22Rv1 (cell line): ENCODE measurements around the gene OR6A2.

Source experiments
- H3K27ac ChIP-seq: fragments of 450-650 bp; 2 replicates; pipeline ENCODE4 v1.5.1; 2017
- ZFX ChIP-seq: fragments of 450-650 bp; IDR thresholded peaks from 2 replicates; pipeline ENCODE4 v1.6.1; 2017; ENCODE audit warnings: antibody characterized with exemption, borderline replicate concordance
- TF ChIP-seq, protein P1 (sequence below): fragments of 450-650 bp; IDR thresholded peaks from 2 replicates; pipeline ENCODE4 v1.5.1; 2017; ENCODE audit warnings: mild to moderate bottlenecking

Gene OR6A2

DNA sequence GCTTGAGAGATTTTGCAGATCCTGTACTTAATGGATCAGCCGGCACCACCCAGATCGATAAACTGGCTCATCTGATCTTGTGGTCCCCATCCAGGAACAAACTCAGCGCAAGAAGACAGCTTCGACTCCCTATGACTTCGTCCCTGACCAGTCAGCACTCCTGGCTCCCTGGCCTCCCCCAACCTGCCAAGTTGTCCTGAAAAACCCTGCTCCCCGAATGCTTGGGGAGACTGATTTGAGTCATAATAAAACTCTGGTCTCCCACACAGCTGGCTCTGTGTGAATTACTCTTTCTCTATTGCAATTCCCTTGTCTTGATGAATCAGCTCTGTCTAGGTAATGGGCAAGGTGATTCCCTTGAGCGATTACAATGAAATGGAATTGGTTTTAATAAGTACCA is 57.2 kb downstream of the OR6A2 start:
- TF ChIP-seq ZFX, result no peak
- TF ChIP-seq, protein P1, sequence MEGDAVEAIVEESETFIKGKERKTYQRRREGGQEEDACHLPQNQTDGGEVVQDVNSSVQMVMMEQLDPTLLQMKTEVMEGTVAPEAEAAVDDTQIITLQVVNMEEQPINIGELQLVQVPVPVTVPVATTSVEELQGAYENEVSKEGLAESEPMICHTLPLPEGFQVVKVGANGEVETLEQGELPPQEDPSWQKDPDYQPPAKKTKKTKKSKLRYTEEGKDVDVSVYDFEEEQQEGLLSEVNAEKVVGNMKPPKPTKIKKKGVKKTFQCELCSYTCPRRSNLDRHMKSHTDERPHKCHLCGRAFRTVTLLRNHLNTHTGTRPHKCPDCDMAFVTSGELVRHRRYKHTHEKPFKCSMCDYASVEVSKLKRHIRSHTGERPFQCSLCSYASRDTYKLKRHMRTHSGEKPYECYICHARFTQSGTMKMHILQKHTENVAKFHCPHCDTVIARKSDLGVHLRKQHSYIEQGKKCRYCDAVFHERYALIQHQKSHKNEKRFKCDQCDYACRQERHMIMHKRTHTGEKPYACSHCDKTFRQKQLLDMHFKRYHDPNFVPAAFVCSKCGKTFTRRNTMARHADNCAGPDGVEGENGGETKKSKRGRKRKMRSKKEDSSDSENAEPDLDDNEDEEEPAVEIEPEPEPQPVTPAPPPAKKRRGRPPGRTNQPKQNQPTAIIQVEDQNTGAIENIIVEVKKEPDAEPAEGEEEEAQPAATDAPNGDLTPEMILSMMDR, result no peak
- H3K27ac ChIP-seq, result no peak overlapping the region
